ENCODE measurements around the gene PRPF40A. TPM values are rescaled to one million over a fixed set of nuclear protein-coding genes. Genes with fewer than 3 reads are reported as not detected.

The PRPF40A gene
- total and polyA plus RNA-seq, 8 donors = 11.3 to 185 (median 71.7) TPM

GRCh38 chr2:152629202-152629601 is 88.1 kb downstream of the PRPF40A start:
- intact Hi-C loops (cut with DNase I; ENCODE audit: low total_unique reads) = loop anchor here (10.0 kb wide), 1 partner anchor 294 kb away; the partner anchor contains the start of gene FMNL2
- H3K27ac ChIP-seq = no peak overlapping the region
- no peaks in the 10 kb centered on the region for H3K9me3 ChIP-seq
- H3K4me1 ChIP-seq = peaks cover 0 to 12% (median 4%) of the 10 kb centered on the region in 4 donors
- no peak for DNase-seq
- TF ChIP-seq EP300 (IDR thresholded peaks at IDR 0.05) (no peak), CTCF (IDR thresholded peaks at IDR 0.05) (no peak), POLR2A (IDR thresholded peaks at IDR 0.05) (no peak), POLR2AphosphoS5 (IDR thresholded peaks at IDR 0.05) (no peak)
- 61 to 85% (median 73%) methylated on average over 1 of the region's 1 CpG for WGBS, 5 donors
- no peaks in the 10 kb centered on the region for H3K27me3 ChIP-seq
- peaks cover 9 to 62% (median 54%) of the 10 kb centered on the region in 4 donors for H3K36me3 ChIP-seq
- no peak overlapping the region for H3K4me3 ChIP-seq

- peak in 1 of 2 donors; percentile 63 for DNase-seq
- Histone ChIP-seq H3K4me1 (peaks cover 0 to 12% (median 4%) of the 10 kb centered on the region in 4 donors), H3K4me3 (no peak overlapping the region), H3K9me3 (no peaks in the 10 kb centered on the region), H3K27ac (no peak overlapping the region), H3K36me3 (peaks cover 9 to 45% (median 38%) of the 10 kb centered on the region in 4 donors), H3K27me3 (no peaks in the 10 kb centered on the region)
- TF ChIP-seq POLR2A (IDR thresholded peaks at IDR 0.05) (no peak), EP300 (IDR thresholded peaks at IDR 0.05) (no peak), CTCF (IDR thresholded peaks at IDR 0.05) (peak in 4 of 7 experiments; percentile 27 to 53 (median 46))
- 2 to 11% (median 4%) methylated on average over 1 of the region's 1 CpG for WGBS, 5 donors
- intact Hi-C loops (cut with DNase I; ENCODE audit: low total_unique reads) = loop anchor here (10.0 kb wide), 1 partner anchor 293 kb away; the partner anchor contains the start of gene FMNL2
Observed at GRCh38 chr2:152627351-152627957, 89.8 kb downstream of the PRPF40A start.

- intact Hi-C loops (cut with DNase I; ENCODE audit: low total_unique reads) = loop anchor here (10.0 kb wide), 1 partner anchor 292 kb away; the partner anchor contains the start of gene FMNL2
- TF ChIP-seq EP300 (IDR thresholded peaks at IDR 0.05) (no peak), POLR2A (IDR thresholded peaks at IDR 0.05) (no peak), CTCF (IDR thresholded peaks at IDR 0.05) (no peak), POLR2AphosphoS5 (IDR thresholded peaks at IDR 0.05) (no peak)
- Histone ChIP-seq H3K27me3 (no peaks in the 10 kb centered on the region), H3K4me3 (no peak overlapping the region), H3K27ac (no peak overlapping the region), H3K4me1 (peaks cover 0 to 12% (median 4%) of the 10 kb centered on the region in 4 donors), H3K36me3 (peaks cover 9 to 45% (median 33%) of the 10 kb centered on the region in 4 donors), H3K9me3 (no peaks in the 10 kb centered on the region)
- WGBS, 5 donors = 47 to 61% (median 51%) methylated on average over 4 of the region's 4 CpGs
- DNase-seq = no peak
Observed at GRCh38 chr2:152626911-152627339, 90.3 kb downstream of the PRPF40A start.

- TF ChIP-seq CTCF (IDR thresholded peaks at IDR 0.05) (no peak), POLR2AphosphoS5 (IDR thresholded peaks at IDR 0.05) (no peak), EP300 (IDR thresholded peaks at IDR 0.05) (no peak)
- 74 to 88% (median 77%) methylated on average over 3 of the region's 3 CpGs for WGBS, 5 donors
- H3K27me3 ChIP-seq = no peaks in the 10 kb centered on the region
- H3K36me3 ChIP-seq = peaks cover 0 to 48% (median 34%) of the 10 kb centered on the region in 4 donors
- no peak overlapping the region for H3K4me3 ChIP-seq
- no peak for DNase-seq
- H3K4me1 ChIP-seq = peaks cover 0 to 12% (median 4%) of the 10 kb centered on the region in 4 donors
- intact Hi-C loops (cut with DNase I; ENCODE audit: low total_unique reads) = loop anchor here (10.0 kb wide), 1 partner anchor 290 kb away; the partner anchor contains the start of gene FMNL2
- no peak overlapping the region for H3K27ac ChIP-seq
- no peaks in the 10 kb centered on the region for H3K9me3 ChIP-seq
Observed at GRCh38 chr2:152624805-152625204, 92.5 kb downstream of the PRPF40A start.

Measured in stomach (tissue), 9 donors.